ENCODE data around the gene DNAAF5. TPM values are rescaled to one million over a fixed set of nuclear protein-coding genes. Genes with fewer than 3 reads are reported as not detected.

The DNAAF5 gene
- total and polyA plus RNA-seq, 2 of the 13 experiments (the other 11 are each of a cell fraction or from before 2014, with no cell fraction given) = 11.9 to 21.5 TPM

GRCh38 chr7:710161-710560, 16.3 kb upstream of the DNAAF5 start:
- in situ Hi-C loops (cut with HindIII; ENCODE audit: extremely low pct_ligation_motif_present, low pct_unique_long_range_greater_than_20kb) (no loop called here), intact Hi-C loops (cut with micrococcal nuclease; ENCODE audit: unreplicated experiment) (no loop called here)
- WGBS (ENCODE audit: low lambda C conversion rate) = 91% methylated on average over 14 of the region's 14 CpGs
- DNase-seq (ENCODE audit: low spot score) (no peak), ATAC-seq (no peak), FAIRE-seq (no peak)
- Histone ChIP-seq H3K4me3 (replicated peaks in 1 of 3; ENCODE audit: insufficient read depth in 1 of 3, low read depth in 2 of 3, low read length in 3 of 3) (no peak overlapping the region), H2AFZ (ENCODE audit: low read length) (no peak overlapping the region), H3K9me3 (ENCODE audit: low read length) (no peaks in the 10 kb centered on the region), H3K36me3 (replicated peaks in 1 of 2; ENCODE audit: control insufficient read depth in 1 of 2, insufficient read depth in 2 of 2, low read length in 2 of 2) (peaks cover 5 to 21% of the 10 kb centered on the region in 2 experiments; a peak in 3 of 5 replicates), H3K27ac (ENCODE audit: extremely low read length, insufficient read depth, low read length) (no peak overlapping the region), H3K4me2 (ENCODE audit: low read depth, low read length) (no peak overlapping the region), H3K4me1 (ENCODE audit: insufficient read depth, low read length) (no peaks in the 10 kb centered on the region), H3K27me3 (ENCODE audit: control insufficient read depth in 1 of 2, insufficient read depth in 2 of 2, low read length in 2 of 2) (no peaks in the 10 kb centered on the region), H3K79me2 (ENCODE audit: insufficient read depth, low read length) (peaks cover 2% of the 10 kb centered on the region), H4K20me1 (ENCODE audit: insufficient read depth, low read length) (no peaks in the 10 kb centered on the region), H3K9ac (ENCODE audit: insufficient read depth, low read depth, low read length) (no peak overlapping the region)
- POLR2A ChIA-PET = interaction anchor here (0.7 kb wide), 1 partner anchor 22 kb away, joined by 3 read pairs; no protein-coding TSS in a partner anchor
- no peak for TF ChIP-seq ZNF749 (CRISPR knock-in tag; IDR thresholded peaks at IDR 0.05; ENCODE audit: borderline replicate concordance)
- no peak for TF ChIP-seq ZMYM3 (CRISPR knock-in tag; IDR thresholded peaks at IDR 0.05)
- no peak for TF ChIP-seq GABPB1 (CRISPR knock-in tag; IDR thresholded peaks at IDR 0.05)
- TF ChIP-seq ZNF44 (CRISPR knock-in tag; IDR thresholded peaks at IDR 0.05) = no peak
- no peak for TF ChIP-seq TP53 (CRISPR knock-in tag; conservative IDR thresholded peaks at IDR 0.05)
- no peak for TF ChIP-seq ZNF207 (IDR thresholded peaks at IDR 0.05; ENCODE audit: borderline replicate concordance)
- TF ChIP-seq SIN3A (IDR thresholded peaks at IDR 0.05; ENCODE audit: borderline replicate concordance, low read depth, low read length) = no peak
- no peak for TF ChIP-seq ZNF234 (CRISPR knock-in tag; conservative IDR thresholded peaks at IDR 0.05)
- no peak for TF ChIP-seq HCFC1 (IDR thresholded peaks at IDR 0.05; ENCODE audit: low read depth, low read length)
- TF ChIP-seq HIC2 (CRISPR knock-in tag; IDR thresholded peaks at IDR 0.05; ENCODE audit: low read depth) = no peak
- TF ChIP-seq, protein P1, sequence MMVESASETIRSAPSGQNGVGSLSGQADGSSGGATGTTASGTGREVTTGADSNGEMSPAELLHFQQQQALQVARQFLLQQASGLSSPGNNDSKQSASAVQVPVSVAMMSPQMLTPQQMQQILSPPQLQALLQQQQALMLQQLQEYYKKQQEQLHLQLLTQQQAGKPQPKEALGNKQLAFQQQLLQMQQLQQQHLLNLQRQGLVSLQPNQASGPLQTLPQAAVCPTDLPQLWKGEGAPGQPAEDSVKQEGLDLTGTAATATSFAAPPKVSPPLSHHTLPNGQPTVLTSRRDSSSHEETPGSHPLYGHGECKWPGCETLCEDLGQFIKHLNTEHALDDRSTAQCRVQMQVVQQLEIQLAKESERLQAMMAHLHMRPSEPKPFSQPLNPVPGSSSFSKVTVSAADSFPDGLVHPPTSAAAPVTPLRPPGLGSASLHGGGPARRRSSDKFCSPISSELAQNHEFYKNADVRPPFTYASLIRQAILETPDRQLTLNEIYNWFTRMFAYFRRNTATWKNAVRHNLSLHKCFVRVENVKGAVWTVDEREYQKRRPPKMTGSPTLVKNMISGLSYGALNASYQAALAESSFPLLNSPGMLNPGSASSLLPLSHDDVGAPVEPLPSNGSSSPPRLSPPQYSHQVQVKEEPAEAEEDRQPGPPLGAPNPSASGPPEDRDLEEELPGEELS (CRISPR knock-in tag; IDR thresholded peaks at IDR 0.05) = no peak
- TF ChIP-seq ZZZ3 (CRISPR knock-in tag; IDR thresholded peaks at IDR 0.05; ENCODE audit: borderline replicate concordance) = no peak
- no peak for TF ChIP-seq ZNF260 (CRISPR knock-in tag; IDR thresholded peaks at IDR 0.05; ENCODE audit: borderline replicate concordance, low read depth)
- no TSS peak for BruUV-seq (replicated peaks)
- CTCF ChIA-PET (ENCODE audit: low intra/inter-chr PET ratio, low total read pairs) = no interaction called here

All from HepG2 (cell line).